Coronary artery (tissue), 2 donors: ENCODE results near the gene MTCL3.

Source experiments
- DNase-seq: peaks from one replicate; pipeline ENCODE4 v3.0.0-alpha.2; 2017; ENCODE audit warnings: low spot score
- H3K27ac ChIP-seq, 2 donors: fragments of 200-600 bp; sonication (generic); one replicate each; pipeline ENCODE4 v1.5.1; 2016 to 2019
- H3K4me3 ChIP-seq: fragments of 200-600 bp; sonication (generic); 2 replicates; pipeline ENCODE4 v1.5.1; 2016; ENCODE audit warnings: mild to moderate bottlenecking, moderate library complexity
- CTCF ChIP-seq: fragments of 200-600 bp; sonication (generic); IDR thresholded peaks from one replicate; pipeline ENCODE4 v1.5.1; 2019; ENCODE audit warnings: antibody characterized with exemption

Gene MTCL3

GRCh38 chr6:127457456-127458064, 61.6 kb downstream of the MTCL3 start:
- H3K27ac ChIP-seq, result peak overlapping the region; percentile 39 to 69
- no peak for TF ChIP-seq CTCF
- DNase-seq, result no peak
- peak overlapping the region; percentile 66 for H3K4me3 ChIP-seq

DNA sequence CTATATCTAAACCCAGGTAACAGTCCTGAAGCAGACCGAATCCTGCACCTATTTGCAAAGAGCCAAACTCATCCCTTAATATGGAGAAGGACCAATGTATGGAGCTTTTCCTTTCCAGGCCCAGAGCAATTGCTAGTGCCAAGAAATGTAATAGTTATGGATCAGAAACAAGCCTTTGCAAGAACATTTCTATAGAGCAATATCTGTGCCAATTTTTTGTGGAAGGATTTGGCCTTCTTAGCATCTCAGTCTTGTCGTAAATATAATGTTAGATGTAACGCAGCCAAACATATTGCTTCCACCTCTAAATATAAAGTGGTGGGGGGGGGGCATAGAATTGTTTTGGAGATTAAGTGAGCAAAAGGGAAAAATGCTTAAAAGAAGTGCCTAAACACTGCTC, 62.7 kb downstream of the MTCL3 start:
- Histone ChIP-seq H3K27ac (peak overlapping the region in 1 of 2 donors; percentile 43), H3K4me3 (peak overlapping the region; percentile 9)
- no peak for DNase-seq

GRCh38 chr6:127453845-127454619, 65.1 kb downstream of the MTCL3 start:
- DNase-seq, result no peak
- Histone ChIP-seq H3K27ac (no peak overlapping the region), H3K4me3 (no peak overlapping the region)
- TF ChIP-seq CTCF, result no peak

More for the DNA sequence above, 62.7 kb downstream of the MTCL3 start:
- TF ChIP-seq CTCF, result no peak

DNA sequence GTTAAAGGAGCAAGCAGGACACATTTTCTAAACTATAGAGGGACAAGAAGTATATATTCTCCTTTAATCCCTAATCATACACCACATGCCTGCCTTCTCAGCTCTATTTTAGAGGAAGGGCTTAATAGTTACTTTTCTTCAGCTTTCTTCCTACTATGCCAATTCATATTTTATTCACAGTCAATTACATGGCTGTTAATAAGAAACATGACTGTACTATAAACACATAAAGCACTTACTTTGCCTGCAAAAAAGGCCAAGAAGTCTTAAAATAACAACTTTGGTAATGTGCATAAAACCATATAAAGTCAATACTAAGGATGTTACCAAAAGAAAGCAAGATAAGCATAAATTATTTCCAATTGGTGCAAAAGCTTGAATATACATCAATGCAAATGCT, 66.3 kb downstream of the MTCL3 start:
- DNase-seq, result no peak
- TF ChIP-seq CTCF, result no peak
- H3K27ac ChIP-seq, result no peak overlapping the region
- H3K4me3 ChIP-seq, result no peak overlapping the region

DNA sequence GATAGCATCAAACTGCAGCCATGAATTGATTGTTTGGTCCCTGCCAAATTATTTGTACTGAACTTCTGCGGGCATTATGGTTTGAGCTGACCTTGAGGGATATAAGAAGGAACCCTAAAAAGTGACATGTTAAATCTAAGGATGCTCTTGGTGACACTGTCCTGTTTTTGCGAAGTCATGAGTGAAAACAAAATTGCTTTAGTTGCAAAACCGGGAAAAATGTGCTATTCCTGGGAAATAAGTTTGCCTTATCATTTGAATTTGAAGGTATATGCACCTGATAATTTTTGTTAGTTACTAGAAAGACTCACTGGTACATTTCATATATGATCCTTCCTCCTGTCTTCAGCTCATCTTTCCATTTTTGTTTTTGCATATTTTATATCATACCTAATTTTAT, 67.7 kb downstream of the MTCL3 start:
- no peak for TF ChIP-seq CTCF
- DNase-seq, result no peak
- H3K27ac ChIP-seq, result no peak overlapping the region
- H3K4me3 ChIP-seq, result no peak overlapping the region

- Histone ChIP-seq H3K4me3 (no peak overlapping the region), H3K27ac (no peak overlapping the region)
- no peak for DNase-seq
- TF ChIP-seq CTCF, result no peak
Observed at GRCh38 chr6:127447780-127448179, 71.4 kb downstream of the MTCL3 start.

DNA sequence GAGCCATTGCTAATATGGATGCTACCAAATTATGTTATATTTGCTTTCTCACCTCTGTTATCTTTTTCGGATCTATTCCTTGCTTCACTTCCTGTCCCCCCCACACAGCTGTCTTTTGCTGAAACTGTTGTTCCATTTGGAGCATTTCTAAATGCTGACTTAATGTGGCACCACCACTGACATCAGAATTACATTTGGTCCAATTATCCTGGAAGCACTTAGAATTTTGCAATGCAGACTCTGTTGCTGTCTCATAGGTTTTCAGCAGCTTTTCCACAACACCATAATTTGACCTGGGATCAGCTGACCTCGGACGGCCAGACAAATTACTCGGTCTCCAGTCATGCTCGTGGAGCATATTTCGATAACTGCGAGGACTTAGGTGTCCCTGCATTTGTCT, 72.8 kb downstream of the MTCL3 start:
- TF ChIP-seq CTCF, result no peak
- H3K27ac ChIP-seq, result no peak overlapping the region
- H3K4me3 ChIP-seq, result no peak overlapping the region
- DNase-seq, result no peak
